Measurements from ENCODE around the gene EIF4A3.
"Not testable (repeated sequence)": the region's sequence is repeated elsewhere in the genome, so short reads cannot be mapped to it uniquely, and the experiment has no call there.

Gene EIF4A3

GRCh38 chr17:80171681-80172080 lies 24.8 kb upstream of the EIF4A3 start:
- no peak for DNase-seq (ENCODE audit: low spot score)

DNA sequence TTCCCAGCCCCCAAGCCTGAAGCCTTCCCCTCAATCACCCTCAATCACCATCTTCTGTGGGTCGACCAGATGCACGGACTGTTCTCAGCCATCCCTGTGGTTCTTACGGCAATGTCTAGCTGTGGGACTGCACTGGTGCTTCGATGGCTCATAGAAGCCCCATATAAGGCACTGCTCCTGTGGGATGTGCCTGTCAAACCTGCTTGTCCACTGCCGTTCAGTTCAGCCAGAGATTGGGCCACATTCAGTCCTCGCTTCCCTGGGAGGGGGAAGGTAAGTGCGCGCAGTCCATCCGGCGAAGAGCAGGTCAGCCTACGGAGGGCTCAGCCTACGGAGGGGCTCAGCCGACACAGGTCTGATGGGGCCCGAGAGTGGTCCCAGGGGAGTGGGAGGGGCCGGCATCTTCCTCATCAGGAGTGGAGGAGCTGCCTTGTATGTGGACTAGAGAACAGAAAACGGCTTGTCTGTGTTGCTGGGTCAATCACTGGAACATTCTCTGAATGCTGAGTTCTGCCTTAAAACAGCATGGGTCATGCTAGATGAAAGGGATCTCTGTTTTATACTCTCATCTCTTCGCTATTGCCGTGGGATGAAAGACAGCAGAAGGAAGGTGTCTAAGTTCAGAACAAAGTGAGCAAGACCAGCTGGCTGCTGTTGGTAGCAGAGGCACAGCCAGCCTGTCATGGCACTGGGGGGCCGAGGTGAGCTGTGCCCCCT lies 23.0 kb upstream of the EIF4A3 start, which contains the start of gene CARD14:
CARD14 (plus strand) TSS at position 247 of the 717 bp plus-strand sequence. CDS start 11,409 bp downstream, outside the sequence.
- no peak for DNase-seq (ENCODE audit: low spot score)

GRCh38 chr17:80169107-80169506 lies 22.2 kb upstream of the EIF4A3 start:
- DNase-seq (ENCODE audit: low spot score): no peak

DNA sequence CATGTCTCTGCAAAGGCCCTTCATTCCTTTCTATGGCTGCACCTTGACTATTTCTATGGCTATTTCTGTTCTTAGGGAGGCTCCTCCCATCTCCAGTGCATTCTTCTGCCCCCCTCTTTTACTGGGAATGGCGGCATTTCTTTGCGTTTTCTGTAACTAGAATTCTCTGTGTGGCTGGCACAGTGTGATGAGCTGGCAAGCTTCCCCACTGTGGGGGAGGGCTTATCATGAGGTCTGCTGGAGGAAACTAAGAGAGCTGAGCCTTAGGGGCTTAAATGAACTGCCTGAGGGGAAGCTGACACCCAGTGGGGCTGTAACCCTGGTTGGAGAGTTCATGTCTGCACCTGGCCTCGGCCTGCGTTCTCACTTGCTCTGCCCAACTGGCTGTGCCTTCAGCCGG lies 21.4 kb upstream of the EIF4A3 start:
- DNase-seq (ENCODE audit: low spot score): no peak

DNA sequence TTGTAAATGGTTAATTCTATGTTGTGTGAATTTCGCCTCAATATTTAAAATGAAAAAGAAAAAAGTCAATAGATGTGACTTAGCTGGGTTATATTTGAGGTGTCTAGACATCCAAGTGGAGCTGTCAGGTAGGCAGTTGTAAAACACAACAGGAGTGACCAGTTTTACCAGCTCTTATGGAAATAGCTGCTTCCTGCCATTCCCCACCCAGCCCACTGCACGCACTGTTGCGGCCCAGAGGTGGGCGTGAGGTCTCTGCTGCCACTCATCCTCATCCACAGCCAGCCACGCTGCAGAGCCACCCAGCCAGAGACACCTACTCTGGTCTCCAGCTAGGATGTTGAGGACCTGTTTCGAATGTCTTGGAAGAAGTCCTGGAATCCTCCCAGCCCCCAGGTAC lies 19.5 kb upstream of the EIF4A3 start:
- DNase-seq (ENCODE audit: low spot score): no peak

- DNase-seq (ENCODE audit: low spot score): no peak
Measured at GRCh38 chr17:80164185-80164584, 17.3 kb upstream of the EIF4A3 start.

DNA sequence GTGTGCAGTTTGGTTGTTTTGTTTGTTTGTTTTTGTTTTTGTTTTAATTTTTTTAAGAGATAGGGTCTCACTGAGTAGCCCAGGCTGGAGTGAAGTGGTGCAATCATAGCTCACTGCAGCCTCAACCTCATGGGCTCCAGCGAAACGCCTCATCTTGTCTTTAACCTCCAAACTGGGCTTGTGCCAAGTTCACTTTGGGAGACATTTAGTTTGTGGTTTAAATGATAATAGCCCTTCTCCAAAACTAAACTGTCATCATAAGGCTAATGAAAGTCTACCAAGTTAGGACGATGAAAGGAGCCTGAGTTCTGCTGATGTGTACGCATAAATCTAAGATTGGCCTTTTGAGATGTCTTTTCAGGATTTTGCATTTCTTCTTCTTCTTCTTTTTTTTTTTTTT lies 16.4 kb upstream of the EIF4A3 start:
- DNase-seq (ENCODE audit: low spot score): no peak

- no peak for DNase-seq (ENCODE audit: low spot score)
Measured at GRCh38 chr17:80160536-80160935, 13.6 kb upstream of the EIF4A3 start.

- DNase-seq (ENCODE audit: low spot score): no peak
Measured at GRCh38 chr17:80158846-80159245, 11.9 kb upstream of the EIF4A3 start.

GRCh38 chr17:80155600-80155999 lies 8.7 kb upstream of the EIF4A3 start:
- DNase-seq (ENCODE audit: low spot score): not testable (repeated sequence)

- DNase-seq (ENCODE audit: low spot score): no peak
Measured at GRCh38 chr17:80154166-80154565, 7.2 kb upstream of the EIF4A3 start.

GRCh38 chr17:80153004-80153403 lies 6.1 kb upstream of the EIF4A3 start:
- no peak for DNase-seq (ENCODE audit: low spot score)

DNA sequence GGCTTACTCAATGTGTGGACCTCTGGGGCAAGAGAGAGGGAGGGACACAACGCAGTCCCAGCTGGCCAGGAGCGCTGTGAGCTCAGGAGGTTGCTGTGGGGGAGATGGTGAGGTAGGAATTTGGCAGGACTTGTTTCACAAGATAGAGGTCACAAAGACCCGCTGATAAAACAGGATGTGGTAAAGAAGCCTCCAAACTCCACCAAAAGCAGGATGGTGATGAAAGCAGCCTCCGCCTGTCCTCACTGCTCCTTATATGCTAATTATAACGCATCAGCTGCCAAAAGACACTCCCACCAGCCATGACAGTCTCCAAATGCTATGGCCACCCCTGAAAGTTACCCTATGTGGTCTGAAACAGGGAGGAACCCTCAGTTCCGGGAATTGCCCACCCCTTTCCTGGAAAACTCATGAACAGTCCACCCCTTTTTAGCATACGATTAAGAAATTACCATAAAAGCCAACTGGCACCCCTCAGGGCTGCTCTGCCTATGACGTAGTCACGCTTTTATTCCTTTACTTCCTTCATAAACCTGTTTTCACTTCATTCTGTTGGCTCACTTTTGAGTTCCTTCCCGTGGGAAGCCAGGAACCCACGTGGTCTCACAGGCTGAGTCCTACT lies 5.3 kb upstream of the EIF4A3 start:
- DNase-seq (ENCODE audit: low spot score): no peak

DNA sequence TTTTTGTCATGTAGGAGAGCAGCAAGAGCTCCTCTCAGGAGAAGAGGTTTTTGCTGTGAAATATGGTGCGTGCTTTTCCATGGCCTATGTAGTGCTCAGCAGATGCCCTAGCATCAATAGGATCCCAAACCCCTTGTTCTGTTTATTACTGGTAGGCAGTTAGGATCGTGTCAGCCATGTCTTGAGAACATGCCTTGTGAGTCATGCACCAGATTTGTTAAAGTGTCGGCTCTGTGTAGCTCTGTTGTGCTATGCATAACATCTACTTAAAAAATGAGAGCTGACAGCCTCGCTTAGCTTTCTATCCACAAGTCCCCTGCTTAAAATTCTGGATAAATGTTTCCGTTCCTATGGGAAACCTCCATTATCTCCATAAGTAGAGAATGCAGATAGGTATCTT lies 4.4 kb upstream of the EIF4A3 start:
- no peak for DNase-seq (ENCODE audit: low spot score)

DNA sequence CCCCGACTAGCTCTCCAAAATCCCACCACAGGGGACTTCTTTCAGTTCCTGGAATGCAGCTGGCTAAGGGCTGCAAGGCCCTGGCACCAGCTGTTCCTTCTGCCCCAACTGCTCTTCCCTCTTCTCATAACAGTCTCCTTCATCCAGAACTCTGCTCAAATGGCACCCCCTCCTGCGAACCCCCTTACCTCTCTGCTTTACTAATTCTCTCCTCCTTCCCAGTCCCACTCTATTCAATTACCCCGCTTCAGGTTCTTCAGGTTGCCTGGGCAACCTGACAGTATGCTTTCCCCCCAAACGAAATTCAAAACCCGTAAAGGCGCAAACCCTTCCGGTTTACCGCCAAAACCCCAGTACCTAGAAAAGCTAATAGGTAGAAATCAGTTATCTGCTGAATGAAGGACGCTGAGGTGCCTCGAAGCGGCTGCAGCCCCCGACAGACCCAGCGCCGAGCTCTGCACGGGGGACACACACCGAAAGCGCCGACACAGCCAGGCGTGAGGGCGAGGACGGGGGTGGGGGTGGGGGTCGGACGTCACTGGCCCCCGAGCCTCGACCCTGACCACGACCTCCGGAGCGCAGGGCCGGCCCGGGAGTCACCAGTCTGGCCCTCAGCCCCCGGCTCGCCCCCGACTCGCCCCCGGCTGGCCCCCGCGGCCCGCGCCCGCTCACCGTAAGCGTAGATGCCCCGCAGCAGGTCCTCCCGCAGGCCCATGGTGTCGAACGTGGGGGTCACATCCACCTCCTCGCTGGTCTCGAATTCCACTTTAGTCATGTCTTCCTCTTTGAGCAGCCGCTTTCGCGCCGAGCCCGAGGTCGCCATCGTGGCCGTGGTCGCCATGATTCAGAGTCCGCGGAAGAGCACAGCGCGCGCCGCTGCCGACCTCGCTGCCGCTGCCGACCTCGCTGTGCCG lies 550 bp downstream of the EIF4A3 start:
- no peak for DNase-seq (ENCODE audit: low spot score)

- no peak for DNase-seq (ENCODE audit: low spot score)
Measured at GRCh38 chr17:80145076-80146075, 1.6 kb downstream of the EIF4A3 start.

DNA sequence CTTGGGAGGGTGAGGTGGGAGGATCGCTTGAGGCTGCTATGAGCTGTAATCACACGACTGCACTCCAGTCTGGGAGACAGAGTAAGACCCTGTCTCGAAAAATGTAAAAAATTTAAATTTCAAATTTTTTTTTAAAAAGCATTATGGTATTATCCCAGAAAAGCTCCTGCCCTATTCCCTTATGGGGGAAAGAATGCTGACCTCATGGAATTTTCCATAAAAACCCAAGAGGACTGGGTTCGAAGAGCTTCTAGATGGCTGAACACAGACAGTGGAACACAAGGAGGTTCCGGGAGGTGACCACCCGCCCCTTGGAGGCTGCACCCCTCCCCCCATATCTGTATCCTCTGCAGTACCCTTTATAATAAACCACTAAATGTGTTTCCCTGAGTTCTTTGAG lies 4.0 kb downstream of the EIF4A3 start:
- DNase-seq (ENCODE audit: low spot score): no peak

GRCh38 chr17:80141463-80142165 lies 5.3 kb downstream of the EIF4A3 start:
- no peak for DNase-seq (ENCODE audit: low spot score)

- no peak for DNase-seq (ENCODE audit: low spot score)
Measured at GRCh38 chr17:80138856-80139426, 8.0 kb downstream of the EIF4A3 start.

DNA sequence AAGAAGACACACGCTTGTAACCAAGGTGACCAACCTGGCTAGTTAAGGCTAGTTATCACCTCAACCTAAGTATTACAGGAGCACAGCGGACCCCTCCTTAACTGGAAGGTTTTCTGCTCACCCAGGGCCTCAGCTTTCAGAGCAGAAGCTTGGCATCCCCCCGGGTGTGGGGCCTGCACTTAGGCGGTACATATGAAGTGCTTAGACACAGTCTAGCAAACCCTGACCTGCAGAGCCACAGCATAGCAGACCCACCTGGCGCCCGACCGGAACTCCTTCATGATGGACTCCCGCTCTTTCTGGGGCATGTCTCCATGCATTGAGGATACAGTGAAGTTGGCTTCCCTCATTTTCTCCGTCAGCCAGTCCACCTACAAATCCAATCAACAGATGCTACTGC lies 9.8 kb downstream of the EIF4A3 start:
- no peak for DNase-seq (ENCODE audit: low spot score)

DNA sequence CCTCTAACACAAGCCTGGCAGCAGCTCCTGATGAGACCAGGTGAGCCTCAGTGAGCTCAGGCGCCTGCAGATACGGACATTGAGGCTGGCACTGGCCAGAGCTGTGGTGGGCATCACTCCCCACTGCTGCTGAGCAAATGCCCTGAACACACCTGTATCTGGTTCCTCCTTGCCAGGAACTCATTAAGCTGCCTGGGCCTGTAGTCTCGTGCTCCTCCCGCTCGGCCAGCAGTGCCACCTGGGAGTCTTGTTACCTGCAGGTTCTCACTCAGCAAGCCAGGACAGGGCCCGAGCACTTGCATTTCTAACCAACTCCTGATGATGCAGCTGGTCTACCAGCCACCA lies 13.3 kb downstream of the EIF4A3 start:
- DNase-seq (ENCODE audit: low spot score): no peak

All from left forelimb (tissue), 1 donor.